ENCODE results near the gene CMSS1.

DNA sequence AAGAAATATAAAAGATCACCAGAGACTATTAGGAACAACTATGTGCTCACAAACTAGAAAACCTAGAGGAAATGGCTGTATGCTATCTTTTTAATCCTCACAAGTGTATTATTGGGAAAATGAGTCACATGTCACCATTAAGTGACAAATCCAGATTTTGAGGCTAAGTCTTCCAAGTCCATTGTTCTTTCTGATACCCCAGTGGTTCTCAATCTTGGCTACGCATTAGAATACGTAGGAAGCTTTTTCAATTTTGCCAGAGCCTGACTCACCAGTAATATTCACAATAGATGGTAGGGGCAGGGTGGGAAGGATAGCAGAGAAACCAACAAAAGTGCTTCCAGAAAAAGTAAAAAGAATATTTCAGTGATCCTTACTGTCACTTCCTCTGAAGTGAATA is 179.6 kb downstream of the CMSS1 start:
- TF ChIP-seq, protein P1, sequence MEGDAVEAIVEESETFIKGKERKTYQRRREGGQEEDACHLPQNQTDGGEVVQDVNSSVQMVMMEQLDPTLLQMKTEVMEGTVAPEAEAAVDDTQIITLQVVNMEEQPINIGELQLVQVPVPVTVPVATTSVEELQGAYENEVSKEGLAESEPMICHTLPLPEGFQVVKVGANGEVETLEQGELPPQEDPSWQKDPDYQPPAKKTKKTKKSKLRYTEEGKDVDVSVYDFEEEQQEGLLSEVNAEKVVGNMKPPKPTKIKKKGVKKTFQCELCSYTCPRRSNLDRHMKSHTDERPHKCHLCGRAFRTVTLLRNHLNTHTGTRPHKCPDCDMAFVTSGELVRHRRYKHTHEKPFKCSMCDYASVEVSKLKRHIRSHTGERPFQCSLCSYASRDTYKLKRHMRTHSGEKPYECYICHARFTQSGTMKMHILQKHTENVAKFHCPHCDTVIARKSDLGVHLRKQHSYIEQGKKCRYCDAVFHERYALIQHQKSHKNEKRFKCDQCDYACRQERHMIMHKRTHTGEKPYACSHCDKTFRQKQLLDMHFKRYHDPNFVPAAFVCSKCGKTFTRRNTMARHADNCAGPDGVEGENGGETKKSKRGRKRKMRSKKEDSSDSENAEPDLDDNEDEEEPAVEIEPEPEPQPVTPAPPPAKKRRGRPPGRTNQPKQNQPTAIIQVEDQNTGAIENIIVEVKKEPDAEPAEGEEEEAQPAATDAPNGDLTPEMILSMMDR (conservative IDR thresholded peaks at IDR 0.05; ENCODE audit: low read depth, low read length), result no peak
- no peak for TF ChIP-seq EZH2 (IDR thresholded peaks at IDR 0.05; ENCODE audit: borderline replicate concordance, low read depth, low read length, poor library complexity, severe bottlenecking)

Measured in A673 (cell line).